HL-60/S4 treated with retinoic acid at 250 ng/mL for 4 days and 3 days (cell line): ENCODE data around the gene STK33.

ENCODE experiments used
- in situ Hi-C: fragments of 300-500 bp; cut with MboI; formaldehyde crosslinking; loops from 2 replicates; pipeline ENCODE4 v1.7.0; 2022; ENCODE audit warnings: low sequenced_read_pairs

Gene STK33

GRCh38 chr11:8459711-8460399, 134.2 kb downstream of the STK33 start:
- in situ Hi-C loops = no loop called here

- in situ Hi-C loops = no loop called here
These were observed 151.7 kb downstream of the STK33 start for GRCh38 chr11:8442301-8442700.

GRCh38 chr11:8440649-8441048, 153.4 kb downstream of the STK33 start:
- in situ Hi-C loops = no loop called here

GRCh38 chr11:8429483-8429882, 164.5 kb downstream of the STK33 start:
- in situ Hi-C loops = no loop called here

GRCh38 chr11:8426076-8426475, 168.0 kb downstream of the STK33 start:
- in situ Hi-C loops = no loop called here

GRCh38 chr11:8415195-8415594, 178.8 kb downstream of the STK33 start:
- in situ Hi-C loops = no loop called here

GRCh38 chr11:8408151-8408941, 185.7 kb downstream of the STK33 start:
- in situ Hi-C loops = no loop called here

GRCh38 chr11:8403310-8403709, 190.7 kb downstream of the STK33 start:
- in situ Hi-C loops = no loop called here

- in situ Hi-C loops = no loop called here
These were observed 201.1 kb downstream of the STK33 start for GRCh38 chr11:8392886-8393285.

- in situ Hi-C loops = no loop called here
These were observed 201.9 kb downstream of the STK33 start for GRCh38 chr11:8392166-8392565.

- in situ Hi-C loops = no loop called here
These were observed 203.0 kb downstream of the STK33 start for GRCh38 chr11:8390851-8391612.

GRCh38 chr11:8389029-8389996, 204.7 kb downstream of the STK33 start:
- in situ Hi-C loops = no loop called here

GRCh38 chr11:8387693-8388092, 206.3 kb downstream of the STK33 start:
- in situ Hi-C loops = no loop called here

GRCh38 chr11:8387141-8387540, 206.9 kb downstream of the STK33 start:
- in situ Hi-C loops = no loop called here

GRCh38 chr11:8386134-8386864, 207.7 kb downstream of the STK33 start:
- in situ Hi-C loops = no loop called here

- in situ Hi-C loops = no loop called here
These were observed 209.7 kb downstream of the STK33 start for GRCh38 chr11:8384199-8384821.

GRCh38 chr11:8383627-8384026, 210.4 kb downstream of the STK33 start:
- in situ Hi-C loops = no loop called here

GRCh38 chr11:8383227-8383626, 210.8 kb downstream of the STK33 start:
- in situ Hi-C loops = no loop called here

GRCh38 chr11:8382436-8383053, 211.5 kb downstream of the STK33 start:
- in situ Hi-C loops = no loop called here
